NCI-H526 treated with DMSO at 0.1 percent for 48 hours (cell line): ENCODE data around the gene IER5L.
A peak's percentile ranks its signal among the peaks of the same experiment; 100 is the strongest.

Source experiments
- DNase-seq: peaks from one replicate; lab custom pipeline; 2025; lab: John Stamatoyannopoulos, UW

IER5L gene

DNA sequence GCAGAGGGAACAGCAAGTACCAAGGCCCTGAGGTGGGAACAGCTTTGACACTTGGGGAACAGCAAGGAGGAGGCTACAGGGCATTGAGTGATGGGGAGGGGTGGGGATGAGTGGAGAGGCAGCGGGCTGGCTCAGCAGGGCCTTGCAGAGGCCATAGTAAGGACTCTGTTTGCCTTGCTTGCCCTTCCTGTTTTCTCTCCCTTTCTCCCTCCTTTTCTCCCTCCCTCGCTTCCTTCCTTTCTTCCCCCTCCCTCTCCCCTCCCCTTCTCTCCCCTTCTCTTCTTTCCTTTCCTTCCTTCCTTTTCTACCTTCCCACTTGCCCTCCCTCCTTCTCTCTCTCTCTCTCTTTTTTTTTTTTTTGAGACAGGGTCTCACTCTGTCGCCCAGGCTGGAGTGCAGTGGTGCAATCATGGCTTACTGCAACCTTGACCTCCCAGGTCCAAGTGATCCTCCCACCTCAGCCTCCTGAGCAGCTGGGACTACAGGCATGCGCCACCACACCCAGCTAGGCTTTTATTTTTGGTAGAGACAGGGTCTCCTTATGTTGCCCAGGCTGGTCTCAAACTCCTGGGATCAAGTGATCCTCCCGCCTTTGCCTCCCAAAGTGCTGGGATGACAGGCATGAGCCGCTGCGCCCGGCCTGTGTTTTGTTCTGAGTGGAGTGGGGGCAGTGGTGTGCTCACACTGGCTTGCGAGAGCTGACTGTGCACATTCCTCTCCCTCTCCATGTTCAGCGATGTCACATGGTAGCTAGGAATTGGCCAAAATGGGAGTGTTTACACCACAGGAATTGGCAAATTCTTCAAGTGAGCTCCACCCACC, 17.1 kb downstream of the IER5L start:
- DNase-seq: no peak

DNA sequence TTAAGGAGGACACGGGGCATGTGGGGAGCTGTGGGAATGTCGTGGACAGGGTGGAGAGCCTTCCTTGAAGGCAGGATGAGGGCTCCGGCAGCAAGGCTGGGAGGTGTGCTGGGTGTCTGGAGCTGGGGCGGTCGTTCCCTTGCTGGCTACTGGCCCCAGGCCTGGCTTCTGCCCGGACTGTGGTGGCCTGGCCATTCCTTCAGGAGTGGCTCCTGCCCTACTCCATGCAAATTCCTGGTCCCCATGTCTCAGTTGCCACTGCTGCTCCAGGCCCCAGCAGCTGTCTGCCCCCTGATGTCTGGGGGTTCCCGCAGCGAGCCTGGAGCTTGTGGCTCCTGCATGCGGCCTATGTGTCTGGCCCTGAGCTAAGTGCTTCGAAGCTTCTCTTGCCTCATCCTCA, 21.9 kb downstream of the IER5L start:
- no peak for DNase-seq

DNA sequence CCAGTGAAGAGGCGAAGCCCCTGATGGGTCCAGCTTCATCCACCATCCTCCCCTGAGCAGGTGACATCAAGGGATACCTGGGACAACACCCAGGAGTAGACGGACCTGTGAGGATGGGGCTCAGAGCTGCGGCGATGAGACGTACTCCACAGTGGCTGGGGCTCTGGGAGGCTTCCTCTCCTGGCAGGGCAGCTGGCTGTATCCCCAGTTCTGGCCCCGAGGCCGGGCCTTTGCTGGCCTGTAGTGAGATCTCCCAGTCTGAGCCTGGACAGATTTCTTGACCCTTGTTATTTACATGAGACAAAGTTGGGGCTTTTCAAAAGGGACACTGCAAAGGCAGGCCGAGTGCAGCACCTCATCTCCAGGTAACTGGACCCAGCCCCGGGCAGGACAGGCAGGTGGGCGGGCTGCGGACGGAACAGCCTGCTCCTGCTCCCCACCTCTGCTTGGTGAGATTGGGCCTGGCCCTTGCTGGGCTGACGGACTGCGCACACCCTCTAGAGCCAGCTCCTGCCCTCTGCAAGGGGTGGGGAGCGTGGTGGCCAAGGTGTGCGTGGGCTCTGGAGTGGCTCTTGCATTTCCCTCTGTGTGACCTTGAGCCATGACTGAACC, 23.1 kb downstream of the IER5L start:
- no peak for DNase-seq

DNA sequence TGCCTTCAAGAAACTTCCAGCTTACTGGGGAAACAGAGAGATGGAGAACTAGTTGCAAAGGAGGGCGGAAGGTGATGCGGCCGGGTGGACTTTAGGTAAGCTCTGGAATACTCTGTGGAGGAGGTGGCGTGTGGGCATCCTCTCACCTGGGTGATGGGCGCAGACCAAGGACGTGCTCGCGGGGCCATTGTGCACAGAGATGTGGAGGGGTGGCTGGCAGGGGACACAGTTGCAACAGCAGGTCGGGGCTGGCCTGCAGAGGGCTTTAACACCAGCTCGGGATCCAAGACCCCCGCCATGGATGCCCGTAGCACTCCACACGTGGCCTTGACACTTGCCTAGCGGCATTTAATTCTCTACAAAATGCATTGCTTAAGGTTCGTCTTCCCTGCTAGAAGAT, 26.6 kb downstream of the IER5L start:
- DNase-seq: no peak

DNA sequence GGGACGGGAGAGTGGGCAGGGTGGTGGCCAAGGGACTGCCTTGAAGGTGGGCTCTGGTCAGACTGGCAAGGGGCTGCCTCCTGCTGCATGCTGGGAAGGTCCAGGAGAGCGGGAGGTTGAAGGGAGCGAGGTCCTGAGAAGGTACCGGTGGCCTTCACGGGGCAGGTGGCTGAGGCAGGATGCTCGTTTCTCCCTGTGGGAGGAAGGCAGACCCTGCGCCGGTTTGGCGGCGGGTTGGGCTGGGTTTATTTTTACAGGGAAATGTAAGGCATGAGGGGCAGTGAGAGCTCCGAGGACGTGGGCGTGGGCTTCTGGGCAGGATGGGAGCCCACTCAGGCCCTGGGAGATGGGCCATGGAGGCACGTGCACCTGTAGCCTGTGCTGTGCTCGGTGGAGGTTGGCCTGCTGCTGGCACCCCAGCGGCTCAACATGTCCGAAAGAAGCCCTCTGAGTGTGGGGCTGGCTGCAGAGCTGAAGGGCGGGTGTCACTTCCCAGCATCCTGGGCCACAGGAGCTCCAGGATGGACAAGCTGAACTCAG, 27.3 kb downstream of the IER5L start:
- DNase-seq: no peak

DNA sequence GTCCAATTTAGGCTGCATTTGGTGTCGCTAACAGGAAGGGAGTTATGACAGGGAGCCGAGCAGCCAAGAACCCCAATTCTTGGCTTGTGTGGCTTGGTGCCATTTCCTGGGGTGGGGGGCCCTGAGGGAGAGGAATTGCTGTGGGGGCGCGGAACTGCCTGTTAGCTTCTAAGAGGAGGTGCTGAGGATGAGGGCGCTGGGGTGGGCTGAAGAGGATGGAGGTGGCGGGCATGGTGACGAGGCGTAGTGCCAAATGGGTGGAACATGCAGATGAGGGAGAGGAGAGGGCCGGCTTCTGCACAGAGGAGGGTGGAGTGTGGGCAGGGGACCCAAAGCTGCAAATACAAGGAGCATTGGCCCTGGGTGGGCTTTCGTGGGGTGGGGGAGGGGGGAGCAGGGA, 27.9 kb downstream of the IER5L start:
- DNase-seq: no peak

DNA sequence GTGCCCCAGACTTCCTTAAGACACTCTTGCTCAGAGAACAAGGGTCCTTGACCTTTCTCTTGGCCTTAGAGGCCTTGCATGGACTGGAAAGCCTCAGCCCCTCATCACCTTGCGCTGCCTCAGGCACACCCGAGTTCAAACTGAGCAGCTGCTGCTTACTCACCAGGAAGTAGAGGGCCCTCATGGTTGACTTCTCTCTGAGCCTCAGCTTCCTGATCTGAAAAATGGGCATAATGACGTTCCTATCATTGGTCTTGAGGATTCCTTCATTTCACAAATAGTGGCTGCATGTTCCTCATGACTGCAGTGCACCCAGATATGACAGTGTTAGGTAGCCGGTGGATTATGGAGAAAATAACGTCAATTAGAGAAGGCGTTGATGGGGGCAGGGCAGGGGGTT, 28.6 kb downstream of the IER5L start:
- no peak for DNase-seq

DNA sequence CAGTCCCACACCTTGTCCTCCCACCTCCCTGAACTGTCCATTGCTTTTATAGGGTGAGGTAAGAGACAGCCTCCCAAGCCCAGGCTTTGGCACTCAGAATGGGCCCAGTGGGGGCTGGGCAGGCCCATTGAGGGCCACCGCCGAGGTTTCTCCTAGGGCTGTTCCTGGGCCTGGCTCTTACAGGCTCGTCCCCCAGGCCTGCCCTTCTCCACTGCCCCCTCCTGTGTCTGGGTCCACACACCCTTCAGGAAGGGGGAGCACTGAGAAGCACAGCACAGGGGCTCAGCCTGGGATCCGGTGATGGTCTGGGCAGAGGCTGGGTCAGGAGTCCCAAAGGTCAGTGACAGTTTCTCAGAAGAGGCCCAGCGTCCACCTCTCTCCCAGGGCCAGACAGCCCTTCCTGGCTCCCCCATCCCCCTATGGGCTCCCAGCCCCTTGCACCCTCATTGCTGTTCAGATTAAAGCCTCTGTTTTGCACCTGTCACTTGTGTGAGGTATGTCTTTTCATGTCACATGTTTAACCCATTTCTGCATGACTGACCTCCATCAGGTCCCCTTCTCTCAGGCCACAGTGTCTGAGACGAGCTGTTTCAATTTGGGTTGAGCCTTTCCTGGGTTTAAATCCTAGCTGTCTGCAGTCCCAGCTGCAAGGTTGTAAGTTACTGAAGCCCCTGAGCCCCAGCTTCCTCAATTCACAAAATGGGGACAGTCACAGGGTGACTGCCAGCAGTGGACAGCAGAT, 29.4 kb downstream of the IER5L start:
- DNase-seq: no peak

DNA sequence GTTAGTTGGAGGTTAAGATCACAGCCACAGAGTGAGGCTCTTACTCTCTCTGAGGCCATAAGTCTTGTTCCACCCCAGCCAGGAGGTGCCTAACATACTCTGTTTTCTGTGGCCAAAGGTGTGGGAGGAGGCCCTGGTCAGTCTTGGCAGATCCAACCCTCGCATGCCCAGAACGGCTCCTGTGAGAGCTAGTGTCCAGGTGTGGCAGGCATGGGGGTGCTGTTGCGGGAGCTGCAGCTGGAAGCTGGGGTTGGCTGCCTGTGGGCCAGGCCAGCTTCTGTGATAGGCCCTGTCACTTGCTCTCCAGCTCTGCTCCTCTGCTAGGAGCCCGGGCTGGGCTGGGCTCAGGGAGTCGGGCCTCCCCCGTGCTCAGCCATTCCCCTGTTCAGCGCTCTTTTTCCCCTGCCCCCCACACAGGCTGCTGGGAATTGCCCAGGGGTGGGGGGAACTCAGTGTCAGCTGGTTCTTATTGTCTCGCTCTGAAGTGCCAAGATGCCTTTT, 31.6 kb downstream of the IER5L start:
- no peak for DNase-seq

DNA sequence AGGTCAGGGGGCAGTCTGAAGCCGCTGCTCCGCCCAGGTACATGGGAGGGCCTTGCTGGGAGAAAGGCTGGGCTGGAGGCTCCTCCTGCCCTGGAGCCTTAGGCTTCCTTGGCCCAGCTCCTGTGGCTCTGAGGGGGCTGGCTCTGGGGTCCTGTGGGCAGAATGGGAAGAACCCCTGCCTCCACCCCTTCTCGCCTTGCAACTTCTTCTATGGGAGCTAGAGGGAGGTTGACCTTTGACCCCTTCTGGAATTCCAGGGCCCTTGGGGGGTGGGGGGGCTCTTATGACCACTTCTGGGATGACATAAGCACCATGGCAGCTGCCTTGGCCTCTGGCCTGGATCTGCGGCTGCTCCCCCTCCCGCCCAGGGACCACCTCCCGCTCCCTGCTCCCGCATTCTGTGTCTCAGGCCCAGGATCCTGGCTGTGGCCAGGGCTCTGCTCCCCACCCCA, 32.2 kb downstream of the IER5L start:
- DNase-seq: no peak

DNA sequence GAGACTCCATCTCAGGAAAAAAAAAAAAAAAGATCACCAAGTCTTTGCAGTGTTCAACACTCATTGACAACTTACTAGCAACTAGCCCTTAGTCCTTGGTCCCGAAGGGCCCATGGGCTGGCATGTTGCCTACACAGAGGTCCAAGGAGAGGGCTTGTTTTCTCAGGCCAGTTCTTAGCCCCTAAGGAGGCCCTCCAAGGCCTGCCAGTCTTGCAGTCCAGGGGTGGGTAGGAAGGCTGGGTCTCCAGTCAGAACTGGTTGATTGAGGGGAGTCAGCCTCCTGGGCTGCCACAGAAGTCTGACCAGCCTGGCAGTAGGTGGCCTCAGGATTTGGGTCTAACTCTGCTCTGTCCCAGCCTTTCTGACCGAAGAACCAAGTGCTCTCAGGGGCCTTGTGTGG, 32.7 kb downstream of the IER5L start:
- DNase-seq: no peak

DNA sequence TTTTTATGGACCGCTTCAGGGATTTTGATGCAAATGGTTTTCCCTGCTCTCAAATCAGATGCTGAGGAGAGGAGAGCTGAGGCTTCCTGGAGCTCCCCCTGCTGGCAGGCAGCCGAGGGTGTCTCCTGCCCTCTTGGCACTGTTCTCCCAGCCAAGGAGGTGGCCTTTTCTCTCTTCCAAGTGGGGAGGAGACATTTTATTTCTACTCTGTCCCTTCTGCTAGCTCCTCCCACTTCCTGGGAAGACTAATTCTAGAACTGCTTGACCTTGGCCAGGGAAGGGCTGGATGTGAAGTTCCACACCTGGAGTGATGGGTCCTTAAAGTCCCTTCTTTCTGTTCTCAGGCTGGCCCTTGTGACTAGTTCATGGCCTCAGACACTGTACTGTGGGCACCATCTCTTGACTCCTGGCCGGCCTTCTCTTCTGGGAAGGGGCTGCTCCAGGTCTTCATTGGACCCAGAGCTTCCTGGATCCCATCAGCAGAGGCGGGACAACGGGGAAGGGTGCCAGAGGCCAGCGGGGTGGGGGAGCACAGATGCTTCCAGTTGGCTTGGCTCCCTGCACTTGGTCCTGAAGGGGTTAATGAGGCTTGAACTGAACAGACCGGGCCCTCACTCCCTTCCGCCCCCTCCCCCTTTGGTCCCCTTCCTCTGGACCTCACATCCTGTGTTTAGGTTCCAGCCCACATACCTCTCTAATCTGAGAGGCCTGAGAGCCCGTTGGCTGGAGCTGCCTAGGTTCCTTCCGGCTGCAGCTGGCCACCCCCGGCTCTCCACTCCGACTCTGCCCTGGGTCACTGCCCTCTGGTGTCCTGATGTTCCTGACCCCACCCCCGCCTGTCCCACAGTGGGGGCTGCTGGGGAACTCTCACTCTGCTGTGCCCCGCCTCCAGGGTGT, 34.8 kb downstream of the IER5L start:
- peak; percentile 9 for DNase-seq

DNA sequence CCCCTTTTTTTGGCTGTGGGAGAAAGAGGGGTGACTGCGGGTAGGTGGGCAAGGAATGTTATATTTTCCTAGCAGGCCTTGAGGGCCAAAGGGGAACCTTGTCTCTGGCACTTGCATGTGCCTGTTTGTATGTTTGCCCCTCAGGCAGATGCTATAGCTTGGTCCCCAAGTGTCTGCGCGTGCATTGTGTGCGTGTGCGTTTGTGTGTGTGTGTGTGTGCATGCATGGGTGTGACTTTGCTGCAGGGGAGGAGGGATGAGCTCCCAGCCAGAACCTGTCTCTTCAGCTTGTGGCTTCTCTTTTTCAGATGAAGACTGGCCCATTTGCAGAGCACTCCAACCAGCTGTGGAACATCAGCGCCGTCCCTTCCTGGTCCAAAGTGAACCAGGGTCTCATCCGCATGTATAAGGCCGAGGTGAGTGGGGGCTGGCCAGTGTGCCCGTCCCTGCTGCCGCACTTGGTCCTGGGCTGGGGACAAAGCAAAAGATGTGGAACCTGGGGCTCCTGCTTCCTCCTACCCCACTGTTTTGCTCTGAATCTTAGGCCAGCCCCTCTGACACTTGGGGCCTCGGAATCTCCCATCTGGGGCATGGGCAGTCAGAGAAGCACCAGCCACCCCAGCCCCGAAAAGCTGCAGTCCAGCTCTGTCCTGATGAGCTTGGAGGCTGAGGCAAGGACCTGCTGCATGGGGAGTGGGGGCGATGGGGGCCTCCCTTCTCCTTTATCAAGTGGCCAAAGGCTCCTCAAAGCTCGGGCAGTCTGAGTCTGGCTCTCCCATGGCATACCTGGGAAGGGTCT, 35.7 kb downstream of the IER5L start:
- DNase-seq: no peak

DNA sequence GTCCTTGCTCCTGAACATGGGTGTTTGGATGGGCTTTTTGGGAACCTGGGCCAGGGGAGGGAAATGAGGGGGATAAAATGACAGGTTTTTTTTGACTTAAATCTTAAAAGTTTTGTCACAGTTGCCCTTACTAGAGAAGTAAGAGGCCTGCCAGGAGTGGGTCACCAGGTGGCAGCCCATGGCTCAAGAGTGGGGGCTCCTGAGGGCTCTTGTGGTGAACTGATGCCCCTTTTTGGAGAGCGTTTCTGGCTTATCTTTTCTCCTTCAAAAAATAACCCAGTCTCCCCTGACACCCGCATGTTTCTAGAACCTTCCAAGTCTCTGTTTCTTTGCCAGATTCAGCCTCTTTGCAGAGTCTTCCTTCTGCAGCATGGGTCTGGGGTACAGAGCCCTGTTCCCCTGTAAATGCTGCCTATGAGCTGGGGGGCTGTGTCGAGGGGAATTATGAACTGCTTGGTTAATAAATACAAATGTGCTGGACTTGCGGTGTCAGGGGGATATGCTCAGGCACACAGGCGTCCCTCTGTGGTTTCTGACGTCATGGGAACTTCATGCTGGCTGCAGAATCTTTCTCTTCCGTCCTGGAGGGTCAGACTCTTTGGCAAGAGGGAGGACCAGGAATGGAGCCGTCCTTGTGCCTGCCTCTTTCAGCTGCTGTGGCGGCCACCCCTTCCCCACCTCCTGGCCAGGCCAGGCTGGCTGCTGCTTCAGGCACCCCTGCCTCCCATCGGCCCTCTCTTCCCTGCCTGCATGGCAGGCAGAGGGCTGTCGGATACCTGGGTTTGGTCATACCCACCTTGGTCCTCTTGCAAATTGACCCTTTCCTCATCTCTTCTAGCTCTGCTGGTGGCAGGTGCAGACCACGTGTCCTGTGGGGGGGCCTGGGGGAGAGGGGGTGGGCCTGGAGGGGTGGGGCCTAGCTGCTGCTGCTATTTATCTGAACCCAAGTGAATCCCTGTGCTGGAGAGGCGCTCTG, 36.7 kb downstream of the IER5L start:
- DNase-seq: peak; percentile 6

DNA sequence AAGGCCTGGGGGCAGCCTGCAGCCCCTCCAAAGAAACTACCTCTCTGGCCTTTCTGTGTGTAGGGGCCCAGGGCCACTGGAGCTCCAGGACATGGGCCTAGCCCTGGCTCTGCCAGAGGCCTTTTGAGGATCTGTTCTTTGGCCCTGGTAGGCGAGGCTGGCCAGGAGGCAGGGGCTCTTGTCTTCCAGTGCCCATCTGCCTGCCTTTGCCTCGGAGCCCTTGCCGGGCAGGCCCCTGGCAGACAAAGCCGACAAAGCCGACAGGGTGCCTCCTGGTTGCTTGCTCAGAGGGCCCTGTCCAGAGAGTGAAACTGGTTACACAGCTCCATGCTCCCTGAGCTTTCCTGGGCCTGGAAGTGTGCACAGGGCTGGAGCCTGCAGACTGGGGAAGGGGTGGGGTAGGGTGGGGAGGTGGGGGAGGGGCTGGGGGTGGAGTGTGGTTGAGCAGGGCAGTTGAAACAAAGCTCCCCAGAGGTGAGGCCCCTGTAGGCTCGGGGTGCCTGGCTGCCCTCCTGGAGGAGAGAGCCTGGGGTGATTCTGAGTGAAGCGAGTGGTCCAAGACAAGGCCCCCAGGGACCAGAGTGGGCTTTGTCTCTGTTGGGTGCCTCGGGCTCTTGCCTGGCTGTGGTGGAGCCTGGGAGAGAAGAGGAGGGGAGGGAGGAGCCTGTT, 37.5 kb downstream of the IER5L start:
- peak; percentile 36 for DNase-seq

DNA sequence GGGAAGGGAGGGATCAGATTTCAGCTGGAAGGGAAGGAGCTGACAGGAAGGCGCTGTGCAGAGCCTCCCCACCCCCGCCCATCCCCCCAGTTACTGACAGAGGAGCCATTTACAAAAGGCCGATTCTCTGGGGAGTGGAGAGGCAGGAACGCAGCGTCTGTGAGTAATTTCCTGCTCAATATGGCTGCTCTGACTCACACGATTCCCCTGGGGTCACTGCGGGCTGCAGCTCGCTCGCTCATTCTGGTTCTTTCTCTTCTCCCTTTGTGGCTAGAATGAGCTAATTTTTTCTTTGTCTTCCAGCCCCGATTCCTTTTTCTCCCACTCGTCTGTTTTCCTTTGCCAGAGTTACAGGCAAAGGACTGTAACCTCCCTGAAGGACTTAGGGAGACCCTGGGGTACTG, 38.1 kb downstream of the IER5L start:
- DNase-seq: peak; percentile 73

DNA sequence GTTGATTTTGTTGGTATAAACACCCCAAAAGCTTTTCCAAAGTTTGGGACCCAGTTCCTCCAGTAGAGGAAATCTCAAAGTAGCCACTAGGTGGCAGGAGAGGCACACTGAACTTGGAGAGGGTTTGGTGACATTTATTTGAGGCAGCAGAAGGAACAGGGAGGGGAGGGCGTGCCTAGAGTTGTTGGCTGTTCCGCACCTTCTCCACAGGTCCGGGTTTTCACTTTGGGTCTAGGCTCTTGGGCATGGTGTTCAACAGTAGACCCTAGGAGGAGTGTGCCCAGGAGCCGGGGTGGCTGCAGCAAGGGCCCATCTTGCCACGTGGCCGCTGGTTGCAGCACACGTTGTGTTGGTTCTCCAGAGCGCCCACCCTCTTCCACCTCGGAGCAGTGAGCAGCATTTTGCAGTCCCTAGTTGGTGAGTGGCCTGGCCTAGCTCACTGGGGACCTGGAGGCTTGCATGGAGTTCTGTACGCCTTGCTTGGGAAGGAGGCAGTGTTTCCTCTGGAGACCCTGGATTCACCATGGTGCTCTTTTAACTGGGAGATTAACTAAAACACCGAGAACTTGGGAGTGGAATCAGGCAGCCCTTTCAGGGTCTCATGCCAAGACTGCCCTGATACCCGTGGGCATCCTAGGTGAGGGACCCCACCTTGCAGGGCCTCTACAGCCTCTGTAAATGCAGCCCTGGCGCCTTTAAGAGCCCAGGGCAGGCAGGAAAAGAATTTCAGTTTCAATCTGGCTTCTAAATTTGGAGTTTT, 38.6 kb downstream of the IER5L start:
- peak; percentile 56 for DNase-seq
